ENCODE results near the gene SBF2. TPM values are rescaled to one million over a fixed set of nuclear protein-coding genes. Genes with fewer than 3 reads are reported as not detected.
A peak's percentile ranks its signal among the peaks of the same experiment; 100 is the strongest.

The SBF2 gene
- total RNA-seq, 2 donors from 2014 or later = 30.5 to 47.0 TPM

DNA sequence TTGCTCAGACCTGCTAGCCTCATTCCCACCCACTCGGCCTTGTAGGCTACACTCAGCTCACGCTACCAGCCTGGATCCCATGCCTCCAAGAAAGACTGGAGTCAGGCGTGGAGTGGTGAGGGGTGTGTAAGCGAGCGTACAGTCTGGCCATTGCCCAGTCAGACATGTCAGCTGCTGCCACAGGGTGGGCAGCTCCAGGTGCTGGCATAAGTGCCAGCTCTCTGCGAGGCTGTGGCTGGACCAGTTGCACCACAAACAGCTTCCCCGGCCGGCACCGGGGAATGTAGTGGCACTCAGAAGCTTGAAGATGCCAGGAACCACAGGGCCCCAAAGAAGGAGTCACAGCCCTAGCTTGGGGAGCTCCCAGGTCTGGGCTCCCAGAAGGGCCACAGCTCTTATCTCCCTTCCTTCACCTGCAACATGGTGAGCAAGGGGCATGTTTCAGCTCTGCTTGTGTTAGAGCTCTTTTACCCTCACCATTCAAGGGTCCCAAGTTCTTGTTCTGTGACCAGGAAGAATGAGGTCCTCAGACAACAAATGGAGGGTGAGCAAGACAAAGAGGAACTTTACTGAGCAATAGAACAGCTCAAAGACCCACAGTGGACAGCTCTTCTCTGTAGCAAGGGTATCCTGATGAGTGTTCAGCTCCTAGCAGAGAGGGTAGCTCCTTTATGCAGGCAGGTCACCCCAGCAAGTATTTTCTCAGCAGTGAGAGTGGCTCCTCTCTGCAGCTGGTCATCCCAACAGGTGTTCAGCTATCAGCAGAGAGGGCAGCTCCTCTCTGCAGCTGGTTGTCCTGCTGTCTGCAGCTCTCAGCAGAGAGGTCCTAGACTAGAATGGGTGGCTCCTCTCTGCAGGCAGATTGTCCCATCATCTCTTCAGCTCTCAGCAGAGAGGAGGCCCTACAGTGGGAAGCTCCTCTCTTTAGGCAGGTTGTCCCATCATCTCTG is 6.0 kb downstream of the SBF2 start:
- TF ChIP-seq, protein P1, sequence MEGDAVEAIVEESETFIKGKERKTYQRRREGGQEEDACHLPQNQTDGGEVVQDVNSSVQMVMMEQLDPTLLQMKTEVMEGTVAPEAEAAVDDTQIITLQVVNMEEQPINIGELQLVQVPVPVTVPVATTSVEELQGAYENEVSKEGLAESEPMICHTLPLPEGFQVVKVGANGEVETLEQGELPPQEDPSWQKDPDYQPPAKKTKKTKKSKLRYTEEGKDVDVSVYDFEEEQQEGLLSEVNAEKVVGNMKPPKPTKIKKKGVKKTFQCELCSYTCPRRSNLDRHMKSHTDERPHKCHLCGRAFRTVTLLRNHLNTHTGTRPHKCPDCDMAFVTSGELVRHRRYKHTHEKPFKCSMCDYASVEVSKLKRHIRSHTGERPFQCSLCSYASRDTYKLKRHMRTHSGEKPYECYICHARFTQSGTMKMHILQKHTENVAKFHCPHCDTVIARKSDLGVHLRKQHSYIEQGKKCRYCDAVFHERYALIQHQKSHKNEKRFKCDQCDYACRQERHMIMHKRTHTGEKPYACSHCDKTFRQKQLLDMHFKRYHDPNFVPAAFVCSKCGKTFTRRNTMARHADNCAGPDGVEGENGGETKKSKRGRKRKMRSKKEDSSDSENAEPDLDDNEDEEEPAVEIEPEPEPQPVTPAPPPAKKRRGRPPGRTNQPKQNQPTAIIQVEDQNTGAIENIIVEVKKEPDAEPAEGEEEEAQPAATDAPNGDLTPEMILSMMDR (IDR thresholded peaks at IDR 0.05) = no peak
- H3K27ac ChIP-seq = no peak overlapping the region
- H3K4me3 ChIP-seq = no peak overlapping the region
- H3K36me3 ChIP-seq = no peaks in the 10 kb centered on the region
- intact Hi-C loops (cut with DNase I) = no loop called here
- H3K27me3 ChIP-seq = no peaks in the 10 kb centered on the region
- no peaks in the 10 kb centered on the region for H3K9me3 ChIP-seq
- peaks cover 5% of the 10 kb centered on the region for H3K4me1 ChIP-seq
- no peak overlapping the region for H3K9ac ChIP-seq (ENCODE audit: low read depth in 2 of 2, low read length in 2 of 2)
- DNase-seq = no peak

DNA sequence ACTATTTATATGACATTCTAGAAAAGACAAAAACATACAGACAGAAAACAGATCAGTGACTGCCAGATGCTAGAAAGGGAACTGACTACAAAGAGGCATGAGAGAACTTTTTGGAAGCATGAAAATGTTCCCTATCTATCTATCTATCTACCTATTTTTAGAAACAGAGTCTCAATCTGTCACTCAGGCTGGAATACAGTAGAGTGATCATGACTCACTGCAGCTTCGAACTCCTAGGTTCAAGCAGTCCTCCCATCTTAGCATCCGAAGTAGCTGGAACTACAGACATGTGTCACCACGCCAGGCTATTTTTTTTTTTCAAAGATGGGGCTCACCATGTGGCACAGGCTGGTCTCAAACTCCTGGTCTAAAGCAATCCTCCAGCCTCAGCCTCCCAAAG is 6.9 kb downstream of the SBF2 start:
- Histone ChIP-seq H3K9me3 (no peaks in the 10 kb centered on the region), H3K4me1 (peaks cover 5% of the 10 kb centered on the region), H3K36me3 (no peaks in the 10 kb centered on the region), H3K27me3 (no peaks in the 10 kb centered on the region), H3K9ac (ENCODE audit: low read depth in 2 of 2, low read length in 2 of 2) (no peak overlapping the region), H3K27ac (no peak overlapping the region), H3K4me3 (no peak overlapping the region)
- intact Hi-C loops (cut with DNase I) = no loop called here
- DNase-seq = no peak
- TF ChIP-seq, protein P1 (IDR thresholded peaks at IDR 0.05) = no peak

DNA sequence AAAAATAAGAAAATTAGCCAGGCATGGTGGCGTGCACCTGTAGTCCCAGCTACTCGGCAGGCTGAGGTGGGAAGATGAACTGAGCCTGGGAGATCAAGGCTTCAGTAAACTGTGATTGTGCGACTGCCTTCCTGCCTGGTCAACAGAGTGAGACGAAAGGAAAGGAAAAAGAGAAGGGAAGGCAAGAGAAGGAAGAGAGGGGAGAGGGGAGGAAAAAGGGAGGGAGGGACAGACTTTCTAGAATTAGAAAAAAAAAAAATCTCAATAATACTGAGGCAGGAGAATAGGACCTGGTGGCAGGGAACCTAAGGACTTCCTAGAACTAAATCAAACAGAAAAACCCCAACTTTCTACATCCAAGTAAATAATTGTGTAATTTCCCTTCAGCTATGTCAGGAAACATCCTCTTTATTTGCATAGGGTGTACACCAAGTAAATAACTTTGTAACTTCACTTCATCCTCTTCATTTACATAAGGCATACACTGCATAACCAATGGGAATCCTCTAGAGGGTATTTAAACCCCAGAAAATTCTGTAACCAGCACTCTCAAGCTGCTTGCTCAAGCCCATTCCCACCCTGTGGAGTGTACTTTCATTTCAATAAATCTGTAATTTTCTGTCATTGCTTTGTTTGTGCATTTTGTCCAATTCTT is 8.7 kb downstream of the SBF2 start:
- Histone ChIP-seq H3K4me1 (peaks cover 5% of the 10 kb centered on the region), H3K9ac (ENCODE audit: low read depth in 2 of 2, low read length in 2 of 2) (no peak overlapping the region), H3K27me3 (no peaks in the 10 kb centered on the region), H3K36me3 (no peaks in the 10 kb centered on the region), H3K9me3 (no peaks in the 10 kb centered on the region), H3K4me3 (no peak overlapping the region), H3K27ac (peak overlapping the region; percentile 16)
- DNase-seq = no peak
- intact Hi-C loops (cut with DNase I) = no loop called here
- TF ChIP-seq, protein P1 (IDR thresholded peaks at IDR 0.05) = no peak

DNA sequence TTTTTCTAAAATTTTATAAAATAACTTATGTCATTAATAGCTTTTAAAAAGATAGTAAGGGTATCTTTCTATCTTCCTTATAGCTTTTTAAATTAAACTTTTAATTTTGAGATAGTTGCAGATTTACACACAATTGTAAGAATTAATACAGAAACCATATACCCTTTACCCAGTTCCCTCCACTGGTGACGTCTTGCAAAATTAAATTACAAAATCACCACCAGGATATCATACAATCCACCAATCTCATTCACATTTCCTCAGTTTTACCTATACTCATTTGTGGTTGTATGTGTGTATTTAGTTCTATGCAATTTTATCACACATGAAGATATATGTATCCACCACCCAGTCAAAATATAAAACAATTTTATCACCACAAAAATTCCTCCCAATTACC is 10.0 kb downstream of the SBF2 start:
- Histone ChIP-seq H3K27ac (no peak overlapping the region), H3K36me3 (no peaks in the 10 kb centered on the region), H3K27me3 (no peaks in the 10 kb centered on the region), H3K4me1 (peaks cover 5% of the 10 kb centered on the region), H3K9me3 (no peaks in the 10 kb centered on the region), H3K9ac (ENCODE audit: low read depth in 2 of 2, low read length in 2 of 2) (no peak overlapping the region), H3K4me3 (no peak overlapping the region)
- intact Hi-C loops (cut with DNase I) = no loop called here
- TF ChIP-seq, protein P1 (IDR thresholded peaks at IDR 0.05) = no peak
- DNase-seq = no peak

DNA sequence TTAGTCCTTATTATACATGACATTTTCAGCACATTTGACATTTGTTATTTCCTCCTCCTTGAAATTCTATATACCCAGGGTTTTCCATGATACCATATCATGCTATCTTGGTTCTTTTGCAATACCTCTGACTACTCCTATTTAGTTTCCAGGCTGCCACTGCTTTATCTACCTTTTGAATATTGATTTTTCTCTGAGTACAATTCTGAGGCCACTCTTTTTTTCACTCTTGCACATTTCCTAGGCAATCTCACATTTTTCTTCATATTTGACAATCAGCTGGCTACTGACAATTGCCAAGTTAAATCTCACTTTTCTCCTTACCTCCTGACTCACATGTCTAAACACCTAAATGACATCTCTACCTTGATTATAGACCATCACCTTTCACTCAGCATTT is 11.9 kb downstream of the SBF2 start:
- H3K9me3 ChIP-seq = no peaks in the 10 kb centered on the region
- H3K4me3 ChIP-seq = no peak overlapping the region
- H3K36me3 ChIP-seq = no peaks in the 10 kb centered on the region
- intact Hi-C loops (cut with DNase I) = no loop called here
- no peak overlapping the region for H3K27ac ChIP-seq
- TF ChIP-seq, protein P1 (IDR thresholded peaks at IDR 0.05) = no peak
- peaks cover 5% of the 10 kb centered on the region for H3K4me1 ChIP-seq
- no peaks in the 10 kb centered on the region for H3K27me3 ChIP-seq
- no peak for DNase-seq
- no peak overlapping the region for H3K9ac ChIP-seq (ENCODE audit: low read depth in 2 of 2, low read length in 2 of 2)

Measured in colonic mucosa (tissue), 4 donors.